Osteoblast (primary cell): ENCODE measurements around the gene C8B. TPM values are rescaled to one million over a fixed set of nuclear protein-coding genes. Genes with fewer than 3 reads are reported as not detected.

Source experiments
- DNase-seq: peaks from one replicate; pipeline ENCODE4 v3.0.0; 2011; ENCODE audit warnings: low spot score, mixed read lengths; ENCODE audit not compliant: insufficient read length; ENCODE audit errors: missing footprints
- H2AFZ ChIP-seq: 2 replicates; pipeline ENCODE4 v1.6.0; 2011; ENCODE audit warnings: mild to moderate bottlenecking, low read length
- H3K27ac ChIP-seq: 2 replicates; pipeline ENCODE4 v1.5.1; 2011; ENCODE audit warnings: mild to moderate bottlenecking, low read depth, low read length, moderate library complexity
- H3K27me3 ChIP-seq: 2 replicates; pipeline ENCODE4 v1.6.0; 2012; ENCODE audit warnings: mild to moderate bottlenecking, control low read depth, inconsistent platforms, low read length, moderate library complexity; ENCODE audit not compliant: insufficient read depth
- H3K36me3 ChIP-seq: 2 replicates; pipeline ENCODE4 v1.5.1; 2011; ENCODE audit warnings: mild to moderate bottlenecking, low read length, control low read depth, moderate library complexity; ENCODE audit not compliant: insufficient read depth
- H3K4me1 ChIP-seq: 2 replicates; pipeline ENCODE4 v1.5.1; 2011; ENCODE audit warnings: mild to moderate bottlenecking, low read length, control low read depth, moderate library complexity; ENCODE audit not compliant: insufficient read depth
- H3K4me2 ChIP-seq: 2 replicates; pipeline ENCODE4 v1.6.0; 2011; ENCODE audit warnings: mild to moderate bottlenecking, low read length; ENCODE audit not compliant: insufficient read depth
- H3K4me3 ChIP-seq: fragments of 200-600 bp; sonication (generic); 3 replicates; pipeline ENCODE4 v1.5.1; 2012; ENCODE audit warnings: mild to moderate bottlenecking, low read length, inconsistent platforms; ENCODE audit not compliant: insufficient read depth
- H3K79me2 ChIP-seq: 2 replicates; pipeline ENCODE4 v1.6.0; 2012; ENCODE audit warnings: mild to moderate bottlenecking, low read length, control low read depth, inconsistent platforms; ENCODE audit not compliant: insufficient read depth
- H3K9me3 ChIP-seq: 2 replicates; pipeline ENCODE4 v1.5.1; 2011; ENCODE audit warnings: low read depth, low read length, control low read depth
- H4K20me1 ChIP-seq: 2 replicates; pipeline ENCODE4 v1.6.0; 2012; ENCODE audit warnings: mild to moderate bottlenecking, low read length, control low read depth; ENCODE audit not compliant: insufficient read depth
- total RNA-seq: library from RNA; depleted of rRNA; stranded (reverse); fragments of >200 nt; gene quantifications from 2 replicates; pipeline ENCODE4 v1.2.3, GENCODE V29; 2012
- TF ChIP-seq, protein P1 (sequence below): IDR thresholded peaks from 2 replicates; pipeline ENCODE4 v1.5.1; 2011; ENCODE audit warnings: mild to moderate bottlenecking, low read depth, low read length, moderate library complexity; ENCODE audit errors: extremely low read depth

Gene C8B
- total RNA-seq, 1 donor: not detected

GRCh38 chr1:56929492-56929891 is 36.3 kb downstream of the C8B start:
- Histone ChIP-seq H3K27ac (no peak overlapping the region), H3K4me3 (no peak overlapping the region), H3K4me1 (peaks cover 5% of the 10 kb centered on the region), H3K4me2 (no peak overlapping the region), H3K36me3 (no peaks in the 10 kb centered on the region), H3K9me3 (no peaks in the 10 kb centered on the region), H3K27me3 (no peaks in the 10 kb centered on the region), H4K20me1 (no peaks in the 10 kb centered on the region), H2AFZ (no peak overlapping the region), H3K79me2 (no peaks in the 10 kb centered on the region)
- TF ChIP-seq, protein P1, sequence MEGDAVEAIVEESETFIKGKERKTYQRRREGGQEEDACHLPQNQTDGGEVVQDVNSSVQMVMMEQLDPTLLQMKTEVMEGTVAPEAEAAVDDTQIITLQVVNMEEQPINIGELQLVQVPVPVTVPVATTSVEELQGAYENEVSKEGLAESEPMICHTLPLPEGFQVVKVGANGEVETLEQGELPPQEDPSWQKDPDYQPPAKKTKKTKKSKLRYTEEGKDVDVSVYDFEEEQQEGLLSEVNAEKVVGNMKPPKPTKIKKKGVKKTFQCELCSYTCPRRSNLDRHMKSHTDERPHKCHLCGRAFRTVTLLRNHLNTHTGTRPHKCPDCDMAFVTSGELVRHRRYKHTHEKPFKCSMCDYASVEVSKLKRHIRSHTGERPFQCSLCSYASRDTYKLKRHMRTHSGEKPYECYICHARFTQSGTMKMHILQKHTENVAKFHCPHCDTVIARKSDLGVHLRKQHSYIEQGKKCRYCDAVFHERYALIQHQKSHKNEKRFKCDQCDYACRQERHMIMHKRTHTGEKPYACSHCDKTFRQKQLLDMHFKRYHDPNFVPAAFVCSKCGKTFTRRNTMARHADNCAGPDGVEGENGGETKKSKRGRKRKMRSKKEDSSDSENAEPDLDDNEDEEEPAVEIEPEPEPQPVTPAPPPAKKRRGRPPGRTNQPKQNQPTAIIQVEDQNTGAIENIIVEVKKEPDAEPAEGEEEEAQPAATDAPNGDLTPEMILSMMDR: no peak
- DNase-seq: no peak

GRCh38 chr1:56927986-56928385 is 37.8 kb downstream of the C8B start:
- H3K79me2 ChIP-seq: no peaks in the 10 kb centered on the region
- no peak overlapping the region for H2AFZ ChIP-seq
- no peak overlapping the region for H3K4me3 ChIP-seq
- no peaks in the 10 kb centered on the region for H3K36me3 ChIP-seq
- DNase-seq: no peak
- no peaks in the 10 kb centered on the region for H3K27me3 ChIP-seq
- no peak overlapping the region for H3K4me2 ChIP-seq
- no peaks in the 10 kb centered on the region for H4K20me1 ChIP-seq
- H3K4me1 ChIP-seq: no peaks in the 10 kb centered on the region
- TF ChIP-seq, protein P1: no peak
- H3K9me3 ChIP-seq: no peaks in the 10 kb centered on the region
- H3K27ac ChIP-seq: no peak overlapping the region

- H3K79me2 ChIP-seq: no peaks in the 10 kb centered on the region
- H3K4me2 ChIP-seq: no peak overlapping the region
- H3K4me1 ChIP-seq: no peaks in the 10 kb centered on the region
- H3K27me3 ChIP-seq: no peaks in the 10 kb centered on the region
- TF ChIP-seq, protein P1: no peak
- no peak overlapping the region for H3K4me3 ChIP-seq
- no peaks in the 10 kb centered on the region for H4K20me1 ChIP-seq
- no peak overlapping the region for H2AFZ ChIP-seq
- H3K9me3 ChIP-seq: no peaks in the 10 kb centered on the region
- H3K27ac ChIP-seq: no peak overlapping the region
- no peaks in the 10 kb centered on the region for H3K36me3 ChIP-seq
- no peak for DNase-seq
Measured at GRCh38 chr1:56927171-56927570, 38.6 kb downstream of the C8B start.

DNA sequence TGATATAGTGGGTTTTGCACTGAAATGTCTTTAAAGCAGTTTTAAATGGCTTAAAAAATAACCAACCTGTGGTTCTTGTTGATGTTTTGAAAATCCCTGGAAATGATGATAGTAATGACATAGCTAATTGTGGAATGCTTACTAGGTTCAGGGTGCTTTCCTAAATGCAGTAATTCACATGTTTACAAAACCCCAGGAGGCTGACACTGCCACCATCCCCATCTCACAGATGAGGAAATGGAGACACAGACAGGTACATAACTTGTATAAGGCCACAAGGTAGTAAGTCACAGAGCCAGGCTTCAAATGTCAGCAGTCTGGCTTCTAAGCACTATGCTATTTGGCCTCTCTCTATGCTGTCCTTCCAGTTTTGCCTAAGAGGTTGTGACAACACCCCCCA is 40.6 kb downstream of the C8B start:
- Histone ChIP-seq H3K4me2 (no peak overlapping the region), H3K4me1 (no peaks in the 10 kb centered on the region), H3K9me3 (no peaks in the 10 kb centered on the region), H3K27me3 (no peaks in the 10 kb centered on the region), H3K36me3 (no peaks in the 10 kb centered on the region), H3K27ac (no peak overlapping the region), H3K4me3 (no peak overlapping the region), H2AFZ (no peak overlapping the region), H4K20me1 (no peaks in the 10 kb centered on the region), H3K79me2 (no peaks in the 10 kb centered on the region)
- DNase-seq: no peak
- TF ChIP-seq, protein P1: no peak
